Left lung (tissue), 10 donors: ENCODE data around the gene KIAA0232. TPM values are rescaled to one million over a fixed set of nuclear protein-coding genes. Genes with fewer than 3 reads are reported as not detected.

Experiments
- ATAC-seq: fragments of 200-7000 bp; cut with Tn5 transposase; one replicate; pipeline ENCODE4 v1.9.1; 2020; ENCODE audit warnings: moderate library complexity
- DNase-seq, 4 donors: peaks; one replicate each; pipeline ENCODE4 v3.0.0-alpha.2; 2013 to 2020
- H3K27ac ChIP-seq, 2 donors: fragments of 200-600 bp; sonication (generic) in 1 of 2; one replicate each; pipeline versions ENCODE4 v1.5.0 to v1.8.0; 2020 to 2021
- H3K27me3 ChIP-seq, 2 donors: fragments of 200-600 bp; sonication (generic) in 1 of 2; one replicate each; pipeline versions ENCODE4 v1.5.0 to v1.8.0; 2020 to 2021
- H3K36me3 ChIP-seq, 2 donors: fragments of 200-600 bp; sonication (generic) in 1 of 2; one replicate each; pipeline versions ENCODE4 v1.5.0 to v1.8.0; 2020 to 2021
- H3K4me1 ChIP-seq, 2 donors: fragments of 200-600 bp; one replicate each; pipeline ENCODE4 v1.8.0; 2021
- H3K4me3 ChIP-seq, 2 donors: fragments of 200-600 bp; sonication (generic) in 1 of 2; one replicate each; pipeline versions ENCODE4 v1.5.0 to v1.8.0; 2020 to 2021; ENCODE audit warnings: mild to moderate bottlenecking in 1 of 2
- H3K9me3 ChIP-seq, 2 donors: fragments of 200-600 bp; sonication (generic) in 1 of 2; one replicate each; pipeline versions ENCODE4 v1.5.0 to v1.8.0; 2020 to 2021
- intact Hi-C, 2 donors: fragments of 100-400 bp; cut with DNase I; formaldehyde crosslinking; loops; one replicate each; pipeline versions ENCODE4 v1.11.2 to v1.14.2; 2022
- polyA plus RNA-seq, 6 donors: library from polyadenylated mRNA; unstranded; fragments of 120-200 nt; gene quantifications; one replicate each; pipeline ENCODE4 v1.2.1, GENCODE V29; 2013; ENCODE audit not compliant: insufficient read length in 6 of 6
- total RNA-seq, 2 donors: library from RNA; stranded (reverse); fragmentation: NEBNext Ultra II Directional; extraction: Animal tissue kit (Norgen Biotek cat#: 25700); gene quantifications; one replicate each; pipeline ENCODE4 v1.2.1, GENCODE V29; 2021
- TF ChIP-seq, protein P1 (sequence below), 2 donors: fragments of 200-600 bp; sonication (generic) in 1 of 2; IDR thresholded peaks; one replicate each; pipeline versions ENCODE4 v1.5.0 to v1.8.0; 2021; ENCODE audit warnings: antibody characterized with exemption in 2 of 2
- donor health status: DM: no; HTN: yes; CAD: no.
- donor health status: DM: no; HTN: no; CAD: no.

The KIAA0232 gene
- total and polyA plus RNA-seq, 8 donors, result 24.3 to 34.3 (median 29.1) TPM

DNA sequence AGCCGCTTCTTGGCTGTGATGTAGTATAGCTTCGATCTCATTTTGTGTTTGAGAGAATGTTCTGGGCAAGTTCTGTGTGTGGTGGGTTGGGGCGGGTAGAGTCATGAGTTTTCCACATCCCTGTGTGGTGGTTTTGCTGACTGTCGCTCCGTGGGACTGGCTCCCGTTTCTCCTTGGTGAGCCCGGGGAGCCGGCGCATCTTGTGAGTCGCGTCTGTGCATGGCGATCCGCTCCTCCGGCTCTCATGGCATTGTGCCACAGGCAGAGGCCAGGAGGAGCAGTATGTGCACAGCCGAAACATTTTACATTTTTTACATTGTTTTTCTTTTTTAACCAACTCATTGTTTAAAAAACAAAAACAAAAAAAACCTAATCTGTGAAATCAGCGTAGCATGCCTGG is 99.4 kb downstream of the KIAA0232 start:
- DNase-seq (no peak), ATAC-seq (no peak)
- intact Hi-C loops, result no loop called here
- Histone ChIP-seq H3K27ac (no peak overlapping the region), H3K4me1 (peaks cover 9 to 16% of the 10 kb centered on the region in 2 donors), H3K9me3 (no peaks in the 10 kb centered on the region), H3K27me3 (no peaks in the 10 kb centered on the region), H3K36me3 (peaks cover 0 to 72% of the 10 kb centered on the region in 2 donors), H3K4me3 (no peak overlapping the region)
- TF ChIP-seq, protein P1, sequence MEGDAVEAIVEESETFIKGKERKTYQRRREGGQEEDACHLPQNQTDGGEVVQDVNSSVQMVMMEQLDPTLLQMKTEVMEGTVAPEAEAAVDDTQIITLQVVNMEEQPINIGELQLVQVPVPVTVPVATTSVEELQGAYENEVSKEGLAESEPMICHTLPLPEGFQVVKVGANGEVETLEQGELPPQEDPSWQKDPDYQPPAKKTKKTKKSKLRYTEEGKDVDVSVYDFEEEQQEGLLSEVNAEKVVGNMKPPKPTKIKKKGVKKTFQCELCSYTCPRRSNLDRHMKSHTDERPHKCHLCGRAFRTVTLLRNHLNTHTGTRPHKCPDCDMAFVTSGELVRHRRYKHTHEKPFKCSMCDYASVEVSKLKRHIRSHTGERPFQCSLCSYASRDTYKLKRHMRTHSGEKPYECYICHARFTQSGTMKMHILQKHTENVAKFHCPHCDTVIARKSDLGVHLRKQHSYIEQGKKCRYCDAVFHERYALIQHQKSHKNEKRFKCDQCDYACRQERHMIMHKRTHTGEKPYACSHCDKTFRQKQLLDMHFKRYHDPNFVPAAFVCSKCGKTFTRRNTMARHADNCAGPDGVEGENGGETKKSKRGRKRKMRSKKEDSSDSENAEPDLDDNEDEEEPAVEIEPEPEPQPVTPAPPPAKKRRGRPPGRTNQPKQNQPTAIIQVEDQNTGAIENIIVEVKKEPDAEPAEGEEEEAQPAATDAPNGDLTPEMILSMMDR (IDR thresholded peaks at IDR 0.05), result no peak

DNA sequence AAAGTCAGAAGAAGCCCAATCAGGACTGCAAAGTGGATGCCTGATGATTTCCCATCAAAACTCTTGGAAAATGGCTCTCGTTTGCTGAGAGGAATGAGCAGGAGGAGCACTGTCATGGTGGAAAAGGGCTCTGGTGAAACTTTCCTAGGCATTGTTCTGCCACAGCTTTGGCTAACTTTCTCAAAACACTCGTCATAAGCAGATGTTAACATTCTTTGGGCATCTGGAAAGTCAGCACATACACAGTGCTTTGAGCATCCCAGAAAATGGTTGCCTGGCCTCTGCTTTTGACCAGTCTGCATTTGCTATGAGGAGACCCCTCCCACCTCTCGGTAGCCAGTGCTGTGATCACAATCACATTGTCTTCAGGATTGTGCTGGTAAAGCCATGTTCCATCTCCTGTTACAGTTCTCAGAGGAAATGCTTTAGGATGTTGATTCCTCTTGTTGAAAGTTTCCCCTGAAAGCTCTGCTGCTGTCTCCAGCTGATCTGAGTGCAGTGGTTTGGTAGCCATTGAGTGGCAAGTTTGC is 101.9 kb downstream of the KIAA0232 start:
- no peaks in the 10 kb centered on the region for H3K9me3 ChIP-seq
- ATAC-seq, result no peak

GRCh38 chr4:6885953-6886557 is 103.5 kb downstream of the KIAA0232 start:
- peak; percentile 77 for ATAC-seq
- H3K4me3 ChIP-seq, result no peak overlapping the region
- intact Hi-C loops, result no loop called here
- peaks cover 0 to 9% of the 10 kb centered on the region in 2 donors for H3K9me3 ChIP-seq
- no peaks in the 10 kb centered on the region for H3K27me3 ChIP-seq
- TF ChIP-seq, protein P1 (IDR thresholded peaks at IDR 0.05), result no peak
- peak in 2 of 4 donors; percentile 75 to 86 for DNase-seq
- H3K4me1 ChIP-seq, result peaks cover 13 to 44% of the 10 kb centered on the region in 2 donors
- peak overlapping the region in 1 of 2 donors; percentile 63 for H3K27ac ChIP-seq
- peaks cover 0 to 35% of the 10 kb centered on the region in 2 donors for H3K36me3 ChIP-seq

More for the DNA sequence above, 101.9 kb downstream of the KIAA0232 start:
- Histone ChIP-seq H3K4me1 (peaks cover 13 to 37% of the 10 kb centered on the region in 2 donors), H3K36me3 (peaks cover 0 to 47% of the 10 kb centered on the region in 2 donors), H3K27ac (no peak overlapping the region), H3K27me3 (no peaks in the 10 kb centered on the region), H3K4me3 (no peak overlapping the region)
- no peak for DNase-seq
- TF ChIP-seq, protein P1 (IDR thresholded peaks at IDR 0.05), result no peak
- intact Hi-C loops, result no loop called here

- Histone ChIP-seq H3K4me3 (no peak overlapping the region), H3K4me1 (peaks cover 14 to 52% of the 10 kb centered on the region in 2 donors), H3K9me3 (peaks cover 0 to 9% of the 10 kb centered on the region in 2 donors), H3K27me3 (no peaks in the 10 kb centered on the region), H3K27ac (peak overlapping the region in 1 of 2 donors; percentile 87), H3K36me3 (peaks cover 0 to 26% of the 10 kb centered on the region in 2 donors)
- TF ChIP-seq, protein P1 (IDR thresholded peaks at IDR 0.05), result no peak
- DNase-seq, result no peak
- ATAC-seq, result no peak
- intact Hi-C loops, result no loop called here
These were observed 104.4 kb downstream of the KIAA0232 start for GRCh38 chr4:6886886-6887285.

- Histone ChIP-seq H3K4me3 (no peak overlapping the region), H3K27me3 (no peaks in the 10 kb centered on the region), H3K27ac (peak overlapping the region in 1 of 2 donors; percentile 87), H3K36me3 (peaks cover 0 to 17% of the 10 kb centered on the region in 2 donors), H3K9me3 (peaks cover 0 to 9% of the 10 kb centered on the region in 2 donors), H3K4me1 (peaks cover 23 to 61% of the 10 kb centered on the region in 2 donors)
- intact Hi-C loops, result no loop called here
- TF ChIP-seq, protein P1 (IDR thresholded peaks at IDR 0.05), result no peak
- DNase-seq (no peak), ATAC-seq (peak; percentile 14)
These were observed 105.3 kb downstream of the KIAA0232 start for GRCh38 chr4:6887591-6888371.
